ENCODE results near the gene RND1. TPM values are rescaled to one million over a fixed set of nuclear protein-coding genes. Genes with fewer than 3 reads are reported as not detected.

RND1 gene
- total and polyA plus RNA-seq, 2 of the 8 experiments (the other 6 are each of a cell fraction or from before 2014, with no cell fraction given) = 15.8 to 17.1 TPM

GRCh38 chr12:48875944-48876515, 10.4 kb upstream of the RND1 start:
- Histone ChIP-seq H4K5ac (ENCODE audit: insufficient read length, low read depth, low read length) (no peak overlapping the region), H3K14ac (ENCODE audit: insufficient read length) (no peak overlapping the region), H3K4me2 (ENCODE audit: insufficient read depth in 1 of 2, low read depth in 2 of 2, low read length in 2 of 2) (no peak overlapping the region), H3K79me2 (ENCODE audit: control insufficient read depth in 1 of 2, insufficient read depth in 2 of 2, low read length in 2 of 2) (no peaks in the 10 kb centered on the region), H4K8ac (ENCODE audit: extremely low read depth, insufficient read depth, low read length) (0 out of 2 replicates have a peak overlapping the region, but pooled peaks have one; percentile 14), H4K91ac (replicated peaks; ENCODE audit: insufficient read length, low read length) (no peak overlapping the region), H3K56ac (replicated peaks; ENCODE audit: insufficient read length, low read depth, low read length) (no peak overlapping the region), H3K4ac (replicated peaks; ENCODE audit: insufficient read length, low read depth, low read length) (no peak overlapping the region), H3K23me2 (ENCODE audit: low read depth, low read length) (no peaks in the 10 kb centered on the region), H3K18ac (ENCODE audit: extremely low read depth, low read length) (no peak overlapping the region), H2BK120ac (replicated peaks; ENCODE audit: low read depth, low read length) (no peak overlapping the region), H3K9me3 (ENCODE audit: insufficient read depth in 2 of 2, low read depth in 1 of 2, low read length in 1 of 2) (no peaks in the 10 kb centered on the region), H3K27me3 (replicated peaks in 1 of 4; ENCODE audit: control insufficient read depth in 3 of 4, extremely low read depth in 1 of 4, insufficient read depth in 3 of 4, low read length in 3 of 4) (no peaks in the 10 kb centered on the region), H3K79me1 (ENCODE audit: low read depth, low read length) (no peaks in the 10 kb centered on the region), H2AFZ (ENCODE audit: low read length) (no peak overlapping the region), H2AK5ac (ENCODE audit: low read depth, low read length) (no peak overlapping the region), H3K23ac (ENCODE audit: insufficient read length) (no peak overlapping the region), H2BK20ac (ENCODE audit: low read length) (no peak overlapping the region), H4K20me1 (replicated peaks in 1 of 2; ENCODE audit: control insufficient read depth in 1 of 2, insufficient read depth in 2 of 2, low read length in 2 of 2) (no peaks in the 10 kb centered on the region), H2BK15ac (ENCODE audit: low read length) (no peak overlapping the region), H3K9ac (replicated peaks in 1 of 4; ENCODE audit: extremely low read depth in 1 of 4, low read depth in 3 of 4, low read length in 3 of 4) (no peak overlapping the region), H3K4me3 (ENCODE audit: extremely low read depth in 1 of 4, insufficient read depth in 2 of 4, low read depth in 3 of 4, low read length in 4 of 4) (no peak overlapping the region), H3K27ac (ENCODE audit: low read depth, low read length) (no peak overlapping the region), H2BK5ac (ENCODE audit: low read depth, low read length) (no peak overlapping the region), H3K36me3 (ENCODE audit: control insufficient read depth in 2 of 4, insufficient read depth in 4 of 4, low read length in 3 of 4) (no peaks in the 10 kb centered on the region), H2BK12ac (ENCODE audit: low read depth, low read length) (no peak overlapping the region), H3K4me1 (replicated peaks in 1 of 4; ENCODE audit: control insufficient read depth in 3 of 4, insufficient read depth in 4 of 4, low read length in 3 of 4) (no peaks in the 10 kb centered on the region)
- FAIRE-seq (no peak), DNase-seq (ENCODE audit: low read depth in 1 of 2, low spot score in 2 of 2) (no peak)
- CTCF ChIA-PET (ENCODE audit: partially characterized antibody) = interaction anchor here (0.6 to 20.7 kb wide), 3 partner anchors 14 to 118 kb away, joined by 3 to 678 read pairs (median 30); partner anchors contain the start of genes DDX23 and RND1
- POLR2A ChIA-PET (ENCODE audit: partially characterized antibody) = interaction anchor here (23.7 kb wide), 1 partner anchor 16 kb away, joined by 651 read pairs; the partner anchor contains the start of genes DDX23 and RND1
- WGBS, 2 experiments (ENCODE audit: extremely low coverage in 1 of 2, insufficient coverage in 1 of 2, insufficient read length in 1 of 2, insufficient replicate concordance in 2 of 2, low coverage in 1 of 2, low lambda C conversion rate in 2 of 2, missing lambda C conversion rate in 1 of 2) = 100% methylated on average over 4 of the region's 4 CpGs; no CpG with 5 or more reads in 1 of the 2 experiments
- no peak for TF ChIP-seq RNF2 (IDR thresholded peaks at IDR 0.05; ENCODE audit: borderline replicate concordance, low read depth, low read length, missing control alignments, poor library complexity, severe bottlenecking)
- TF ChIP-seq POLR2AphosphoS5 (IDR thresholded peaks at IDR 0.05; ENCODE audit: low read depth, low read length) = no peak
- TF ChIP-seq EZH2 (IDR thresholded peaks at IDR 0.05; ENCODE audit: low read depth, low read length, severe bottlenecking) = no peak
- TF ChIP-seq RFX5 (IDR thresholded peaks at IDR 0.05; ENCODE audit: borderline replicate concordance, low read depth, low read length) = no peak
- TF ChIP-seq RAD21 (IDR thresholded peaks at IDR 0.05 in 1 of 2, conservative IDR thresholded peaks at IDR 0.05 in 1 of 2; ENCODE audit: low read depth in 2 of 2, low read length in 2 of 2) = no peak
- TF ChIP-seq GTF2F1 (IDR thresholded peaks at IDR 0.05; ENCODE audit: borderline replicate concordance, low read depth, low read length) = no peak
- no peak for TF ChIP-seq CTCF (IDR thresholded peaks at IDR 0.05; ENCODE audit: control extremely low read depth in 1 of 3, insufficient read depth in 1 of 3, low read depth in 1 of 3, low read length in 3 of 3)
- TF ChIP-seq BCL11A (IDR thresholded peaks at IDR 0.05; ENCODE audit: low read depth in 2 of 2, low read length in 2 of 2) = no peak
- no peak for TF ChIP-seq SP4 (IDR thresholded peaks at IDR 0.05; ENCODE audit: low read length)
- no peak for TF ChIP-seq TBP (IDR thresholded peaks at IDR 0.05; ENCODE audit: low read depth, low read length)
